Lung (tissue), 12 donors: ENCODE results near the gene POLR1G. TPM values are rescaled to one million over a fixed set of nuclear protein-coding genes. Genes with fewer than 3 reads are reported as not detected.
"Not testable (repeated sequence)": the region's sequence is repeated elsewhere in the genome, so short reads cannot be mapped to it uniquely, and the experiment has no call there.

Source experiments
- ATAC-seq: fragments of 200-7000 bp; cut with Tn5 transposase; one replicate; pipeline ENCODE4 v1.9.1; 2020; ENCODE audit warnings: moderate number of reproducible peaks; ENCODE audit not compliant: insufficient read depth, low FRiP score
- DNase-seq, 3 donors: peaks; one replicate each; pipeline ENCODE4 v3.0.0-alpha.2; 2013 to 2017
- H3K27ac ChIP-seq, 2 donors: one replicate each; pipeline ENCODE4 v1.5.1; 2013; ENCODE audit warnings: mild to moderate bottlenecking in 2 of 2, moderate library complexity in 2 of 2, control low read depth in 1 of 2, inconsistent platforms in 1 of 2, low read depth in 1 of 2, low read length in 1 of 2
- H3K27me3 ChIP-seq, 3 donors: one replicate each; pipeline ENCODE4 v1.5.1; 2013; ENCODE audit warnings: low read length in 2 of 3; ENCODE audit not compliant: control insufficient read depth in 3 of 3, insufficient read depth in 3 of 3
- H3K36me3 ChIP-seq, 4 donors: one replicate each; pipeline ENCODE4 v1.5.1; 2013; ENCODE audit warnings: low read length in 4 of 4, mild to moderate bottlenecking in 1 of 4, moderate library complexity in 1 of 4; ENCODE audit not compliant: control insufficient read depth in 4 of 4, insufficient read depth in 4 of 4
- H3K4me1 ChIP-seq, 5 donors: one replicate each; pipeline ENCODE4 v1.5.1; 2013; ENCODE audit warnings: low read length in 5 of 5, mild to moderate bottlenecking in 2 of 5, moderate library complexity in 1 of 5; ENCODE audit not compliant: control insufficient read depth in 5 of 5, insufficient read depth in 5 of 5
- H3K4me3 ChIP-seq: one replicate; pipeline ENCODE4 v1.5.1; 2013; ENCODE audit warnings: mild to moderate bottlenecking, control low read depth, moderate library complexity
- H3K9ac ChIP-seq, 2 donors: one replicate each; pipeline ENCODE4 v1.5.1; 2013; ENCODE audit warnings: low read length in 2 of 2, control low read depth in 1 of 2; ENCODE audit not compliant: insufficient read depth in 1 of 2
- H3K9me3 ChIP-seq, 4 donors: one replicate each; pipeline ENCODE4 v1.5.1; 2013; ENCODE audit warnings: low read length in 3 of 4, mild to moderate bottlenecking in 1 of 4, moderate library complexity in 1 of 4; ENCODE audit not compliant: control insufficient read depth in 4 of 4, insufficient read depth in 3 of 4
- CTCF ChIP-seq: IDR thresholded peaks from 2 replicates; pipeline ENCODE4 v1.5.1; 2012; ENCODE audit warnings: mild to moderate bottlenecking; ENCODE audit errors: control extremely low read depth, extremely low read depth
- WGBS, 2 donors: extraction: QIAGEN DNeasy Blood & Tissue Kit; methylation state at CpG; one replicate each; pipeline ENCODE4 v1.1.7; 2013; 5-methylcytosine and 5-hydroxymethylcytosine counted together
- polyA plus RNA-seq, 2 donors: library from polyadenylated mRNA; stranded (reverse); fragments of 200-250 nt; gene quantifications; one replicate each; pipeline ENCODE4 v1.2.1, GENCODE V29; 2013
- total RNA-seq, 2 donors: library from RNA; depleted of rRNA in 1 of 2; stranded (reverse); fragments of >200 nt in 1 of 2; gene quantifications; one replicate each; pipeline ENCODE4 v1.2.1, GENCODE V29; 2014 to 2021
- donor health status: control.
- donor health status: control.
- donor health status: Bipolar disorder and iron deficiency.
- donor health status: healthy.
- donor health status: DM: yes; HTN: yes; CAD: no.

POLR1G gene
- total and polyA plus RNA-seq, 4 donors: 3.6 to 8.3 (median 5.9) TPM

GRCh38 chr19:45408830-45409556, 2.5 kb downstream of the POLR1G start:
- Histone ChIP-seq H3K4me1 (peaks cover 3 to 28% (median 6%) of the 10 kb centered on the region in 5 donors), H3K27ac (no peak overlapping the region), H3K9ac (no peak overlapping the region), H3K27me3 (peaks cover 0 to 12% (median 9%) of the 10 kb centered on the region in 3 donors), H3K9me3 (peaks cover 0 to 2% (median 0%) of the 10 kb centered on the region in 4 donors), H3K4me3 (no peak overlapping the region), H3K36me3 (peaks cover 0 to 8% (median 3%) of the 10 kb centered on the region in 4 donors)
- DNase-seq: no peak
- 86 to 88% methylated on average over 15 of the region's 15 CpGs for WGBS, 2 donors
- TF ChIP-seq CTCF: no peak
- ATAC-seq: no peak

GRCh38 chr19:45409557-45409920, 3.1 kb downstream of the POLR1G start:
- H3K4me3 ChIP-seq: no peak overlapping the region
- no peak for DNase-seq
- H3K9me3 ChIP-seq: peaks cover 0 to 2% (median 0%) of the 10 kb centered on the region in 4 donors
- peaks cover under 1 to 23% (median 4%) of the 10 kb centered on the region in 5 donors for H3K4me1 ChIP-seq
- no peak overlapping the region for H3K27ac ChIP-seq
- peaks cover 0 to 7% (median 4%) of the 10 kb centered on the region in 3 donors for H3K27me3 ChIP-seq
- H3K36me3 ChIP-seq: peaks cover 0 to 13% (median 4%) of the 10 kb centered on the region in 4 donors
- no peak for TF ChIP-seq CTCF
- WGBS, 2 donors: 40 to 48% methylated on average over 4 of the region's 4 CpGs
- no peak for ATAC-seq
- no peak overlapping the region for H3K9ac ChIP-seq

GRCh38 chr19:45410330-45410729, 3.9 kb downstream of the POLR1G start:
- Histone ChIP-seq H3K36me3 (peaks cover 0 to 16% (median 5%) of the 10 kb centered on the region in 4 donors), H3K4me1 (peaks cover 0 to 17% (median 4%) of the 10 kb centered on the region in 5 donors)
- H3K9ac ChIP-seq, H3K9me3 ChIP-seq, ATAC-seq, H3K27ac ChIP-seq, H3K4me3 ChIP-seq, H3K27me3 ChIP-seq, DNase-seq: not testable (repeated sequence)
- WGBS, 2 donors: 96% methylated on average over 4 of the region's 4 CpGs

GRCh38 chr19:45413497-45413896, 7.1 kb downstream of the POLR1G start:
- no peak for TF ChIP-seq CTCF
- Histone ChIP-seq H3K4me1 (no peaks in the 10 kb centered on the region), H3K9ac (no peak overlapping the region), H3K36me3 (peaks cover 0 to 29% (median 10%) of the 10 kb centered on the region in 4 donors), H3K27ac (no peak overlapping the region), H3K9me3 (peaks cover 0 to 2% (median 0%) of the 10 kb centered on the region in 4 donors), H3K4me3 (no peak overlapping the region), H3K27me3 (no peaks in the 10 kb centered on the region)
- WGBS, 2 donors: 85 to 93% methylated on average over 6 of the region's 6 CpGs
- ATAC-seq (no peak), DNase-seq (no peak)
